Measurements from ENCODE around the gene CDK14.

CDK14 gene

DNA sequence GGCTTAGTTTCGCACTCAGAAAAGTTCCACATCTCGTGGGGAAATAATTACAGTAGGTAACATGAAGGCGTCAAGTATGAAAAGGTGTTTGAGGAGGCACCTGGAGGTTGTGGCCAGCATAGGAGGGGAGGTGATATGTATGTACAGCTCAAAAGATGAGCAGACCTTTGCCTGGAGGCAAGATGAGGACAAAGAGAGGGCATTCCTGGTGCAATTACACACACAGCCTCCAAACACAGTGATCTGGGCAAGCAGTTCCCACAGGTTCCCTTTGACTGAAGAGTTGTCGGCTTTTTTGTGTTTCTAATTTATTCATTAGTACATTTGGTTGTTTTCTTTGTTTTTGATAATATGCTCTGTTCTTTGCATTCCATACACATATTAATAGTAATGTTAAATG lies 46.9 kb downstream of the CDK14 start:
- no peak for DNase-seq (ENCODE audit: low spot score)

- no peak for DNase-seq (ENCODE audit: low spot score)
Measured at GRCh38 chr7:90645784-90646183, 49.7 kb downstream of the CDK14 start.

DNA sequence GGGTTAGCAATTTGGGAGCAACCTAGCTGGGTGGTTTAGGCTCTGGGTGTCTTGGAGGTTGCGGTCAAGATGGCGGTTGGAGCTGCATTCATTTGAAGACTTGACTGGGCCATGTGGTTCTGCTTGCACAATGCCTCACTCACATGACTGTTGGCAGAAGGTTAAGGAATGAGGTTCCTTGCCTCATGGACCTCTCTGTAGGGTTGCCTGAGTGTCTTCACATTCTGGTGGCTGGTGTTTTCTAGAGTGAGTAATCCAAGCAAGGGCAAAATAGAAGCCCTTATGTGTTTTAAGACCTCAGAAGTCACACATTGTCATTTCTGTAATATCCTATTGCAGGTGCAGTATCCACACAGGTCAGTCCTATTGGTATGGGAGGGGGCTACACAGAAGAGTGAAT lies 52.0 kb downstream of the CDK14 start:
- no peak for DNase-seq (ENCODE audit: low spot score)

DNA sequence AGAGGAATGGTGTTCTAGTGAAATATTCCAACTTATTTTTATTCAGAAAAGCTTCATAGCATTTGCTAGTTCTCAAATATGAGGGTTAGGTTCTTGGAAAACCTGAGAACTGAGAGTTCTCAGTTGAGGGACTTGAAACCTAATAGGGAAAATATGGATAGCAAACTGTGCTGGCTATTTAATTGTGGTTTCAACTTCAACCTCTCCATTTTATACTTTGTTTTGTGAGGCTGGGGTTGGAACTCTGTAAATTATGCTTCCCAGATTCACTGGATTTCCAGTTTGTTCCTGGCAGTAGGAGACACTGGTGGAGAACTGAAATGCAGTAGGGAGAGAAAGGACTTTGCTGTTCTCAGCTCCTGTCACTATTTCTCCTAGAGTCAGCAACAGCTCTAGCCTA lies 52.7 kb downstream of the CDK14 start:
- DNase-seq (ENCODE audit: low spot score): no peak

- no peak for DNase-seq (ENCODE audit: low spot score)
Measured at GRCh38 chr7:90654718-90655427, 58.8 kb downstream of the CDK14 start.

DNA sequence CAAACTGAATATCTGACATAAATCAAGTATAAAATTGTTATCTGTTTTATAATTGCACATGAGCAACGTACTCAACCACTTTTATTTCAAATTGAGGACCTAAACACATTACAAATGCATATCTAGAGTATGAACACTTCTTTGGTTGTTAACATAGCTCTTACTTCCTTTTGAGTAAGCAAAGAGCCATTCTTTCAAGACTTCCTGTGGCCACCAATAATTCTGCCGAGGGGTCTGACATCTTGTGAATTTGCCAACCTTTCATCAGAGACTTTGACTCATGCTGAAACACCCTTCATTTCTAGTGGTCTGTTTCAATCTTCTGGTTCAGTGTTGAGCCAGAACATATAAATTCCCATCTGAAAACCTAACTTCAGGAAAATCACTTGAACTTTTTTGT lies 59.4 kb downstream of the CDK14 start:
- DNase-seq (ENCODE audit: low spot score): no peak

GRCh38 chr7:90657481-90657880 lies 61.4 kb downstream of the CDK14 start:
- DNase-seq (ENCODE audit: low spot score): no peak

DNA sequence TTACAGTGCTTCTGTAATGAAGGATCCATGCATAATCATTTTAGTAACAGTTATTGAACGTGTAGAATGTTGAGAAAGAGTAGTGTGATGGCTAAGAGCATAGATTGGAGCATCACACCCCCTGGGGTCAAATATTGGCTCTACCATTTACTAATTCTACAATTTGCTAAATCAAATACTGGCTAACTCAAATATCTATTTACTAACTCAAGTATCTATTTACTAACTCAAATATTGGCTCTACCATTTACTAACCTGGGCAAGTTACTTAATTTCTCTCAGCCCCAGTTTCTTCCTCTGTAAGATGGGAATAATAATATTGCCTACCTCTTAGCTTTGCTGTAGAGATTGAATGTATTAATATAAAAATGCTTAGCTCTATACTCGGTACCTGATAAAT lies 64.0 kb downstream of the CDK14 start:
- no peak for DNase-seq (ENCODE audit: low spot score)

- no peak for DNase-seq (ENCODE audit: low spot score)
Measured at GRCh38 chr7:90660819-90661218, 64.7 kb downstream of the CDK14 start.

- no peak for DNase-seq (ENCODE audit: low spot score)
Measured at GRCh38 chr7:90661290-90662151, 65.4 kb downstream of the CDK14 start.

DNA sequence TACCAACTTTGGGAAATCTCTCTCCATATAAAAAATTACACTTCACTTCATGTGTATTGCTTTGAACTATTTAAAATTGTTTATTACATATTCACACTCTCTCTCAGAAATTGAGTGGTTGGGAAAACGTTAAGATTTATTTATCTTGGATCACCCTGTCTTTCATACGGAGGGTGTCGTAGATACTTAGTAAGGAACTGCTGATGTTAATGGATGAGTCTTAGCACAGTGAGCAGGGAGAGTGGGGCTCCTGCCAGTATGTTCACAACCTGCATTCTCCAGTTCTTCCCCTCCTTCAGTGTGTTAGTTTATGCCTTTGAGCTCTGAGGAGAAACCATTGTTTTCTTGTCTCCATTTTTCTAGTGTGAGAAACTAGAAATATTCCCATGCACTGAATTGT lies 67.1 kb downstream of the CDK14 start:
- no peak for DNase-seq (ENCODE audit: low spot score)

DNA sequence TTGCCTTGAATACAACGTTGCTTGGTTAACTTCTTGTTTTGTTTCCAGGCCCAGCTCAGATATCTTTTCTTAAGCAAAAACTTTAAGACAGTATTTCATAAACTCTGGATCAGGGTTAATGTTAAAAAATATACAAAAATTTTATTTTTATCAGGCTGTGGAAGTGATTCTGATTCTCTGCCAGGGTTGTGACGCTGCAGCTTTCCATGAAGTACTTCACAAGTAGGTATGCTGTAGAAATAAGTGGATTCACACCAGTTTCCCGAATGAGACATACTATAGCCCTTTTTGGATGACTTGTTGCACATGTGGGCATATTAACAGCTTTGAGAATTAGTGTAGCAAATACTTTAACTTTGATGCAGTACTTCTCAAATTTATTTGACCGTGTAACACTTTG lies 70.1 kb downstream of the CDK14 start:
- no peak for DNase-seq (ENCODE audit: low spot score)

DNA sequence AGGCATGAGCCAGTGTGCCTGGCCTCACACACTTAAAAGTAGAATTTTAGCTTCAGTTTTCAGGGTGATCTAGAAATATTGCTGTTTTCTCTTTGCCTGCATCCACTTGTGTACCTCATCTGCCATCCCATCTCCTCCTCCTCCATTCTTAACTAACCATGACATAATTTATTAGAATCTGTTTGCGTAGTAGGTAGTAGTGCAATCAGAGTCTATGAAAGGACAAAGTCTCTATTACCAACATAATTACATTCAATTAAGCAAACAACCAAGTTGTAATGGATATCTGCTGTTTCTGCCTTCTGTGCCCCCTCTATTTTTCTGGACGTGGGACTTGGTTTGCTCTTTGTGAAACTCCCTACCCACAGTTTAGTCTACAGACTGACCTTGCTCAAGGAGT lies 72.9 kb downstream of the CDK14 start:
- no peak for DNase-seq (ENCODE audit: low spot score)

- DNase-seq (ENCODE audit: low spot score): no peak
Measured at GRCh38 chr7:90669492-90669891, 73.4 kb downstream of the CDK14 start.

- no peak for DNase-seq (ENCODE audit: low spot score)
Measured at GRCh38 chr7:90671571-90671970, 75.5 kb downstream of the CDK14 start.

DNA sequence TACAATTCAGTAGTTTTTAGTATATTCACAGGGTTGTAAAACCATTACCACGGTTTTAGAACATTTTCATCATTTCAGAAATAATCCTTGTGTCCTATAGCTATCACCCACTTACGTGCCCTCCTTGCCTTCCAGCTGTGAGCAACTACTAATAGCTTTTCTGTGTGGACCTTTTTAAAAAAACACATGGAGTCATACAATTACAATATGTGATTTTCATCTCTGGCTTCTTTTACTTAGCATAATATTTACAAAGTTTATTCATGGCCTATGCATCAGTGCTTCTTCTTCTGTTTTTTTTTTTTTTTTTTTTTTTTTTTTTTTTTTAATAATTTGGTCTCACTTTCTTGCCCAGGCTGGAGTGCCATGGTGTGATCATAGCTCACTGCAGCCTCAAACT lies 76.1 kb downstream of the CDK14 start:
- DNase-seq (ENCODE audit: low spot score): no peak

GRCh38 chr7:90674625-90675024 lies 78.5 kb downstream of the CDK14 start:
- no peak for DNase-seq (ENCODE audit: low spot score)

GRCh38 chr7:90675982-90676381 lies 79.9 kb downstream of the CDK14 start:
- DNase-seq (ENCODE audit: low spot score): no peak

- DNase-seq (ENCODE audit: low spot score): no peak
Measured at GRCh38 chr7:90677486-90678404, 81.6 kb downstream of the CDK14 start.

- no peak for DNase-seq (ENCODE audit: low spot score)
Measured at GRCh38 chr7:90678986-90679385, 82.9 kb downstream of the CDK14 start.

GRCh38 chr7:90680484-90680883 lies 84.4 kb downstream of the CDK14 start:
- DNase-seq (ENCODE audit: low spot score): no peak

DNA sequence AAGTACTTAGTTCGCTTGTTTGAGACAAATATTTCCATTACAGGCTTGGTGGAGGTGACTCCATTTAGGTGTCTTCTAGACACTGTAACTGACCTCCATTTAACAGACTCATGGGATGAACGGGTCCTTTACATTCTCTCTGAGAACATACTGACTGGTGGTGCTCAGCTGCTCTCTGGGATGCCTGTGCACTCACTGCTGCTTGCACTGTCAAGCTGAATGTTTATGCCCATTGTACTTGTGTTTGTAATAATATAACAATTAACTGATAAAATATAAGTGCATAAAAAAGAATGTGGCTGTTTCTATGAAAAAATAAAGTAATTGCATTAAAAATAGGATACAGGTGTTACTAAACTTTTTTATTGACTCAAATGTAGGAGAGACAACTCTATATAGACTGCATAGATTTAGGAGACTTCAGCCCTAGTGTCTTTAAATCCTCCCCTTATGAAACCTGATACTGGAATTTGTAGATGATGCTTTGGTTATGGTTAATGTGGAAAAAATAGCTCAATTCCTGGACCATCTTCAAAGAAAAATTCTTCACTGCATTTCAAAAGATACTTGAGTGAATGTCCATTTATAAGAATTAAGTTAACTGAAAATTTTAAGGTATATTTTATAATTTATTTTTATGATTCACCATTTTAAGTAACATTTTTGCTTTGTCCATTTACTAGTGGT lies 85.4 kb downstream of the CDK14 start:
- DNase-seq (ENCODE audit: low spot score): no peak
